OCI-M2 (cell line): ENCODE data around the gene ABO.
"Not testable (repeated sequence)": the region's sequence is repeated elsewhere in the genome, so short reads cannot be mapped to it uniquely, and the experiment has no call there.

Experiments used
- DNase-seq: peaks from one replicate; lab custom pipeline; 2025; ENCODE audit not compliant: unreplicated experiment; lab: John Stamatoyannopoulos, UW

Gene ABO

DNA sequence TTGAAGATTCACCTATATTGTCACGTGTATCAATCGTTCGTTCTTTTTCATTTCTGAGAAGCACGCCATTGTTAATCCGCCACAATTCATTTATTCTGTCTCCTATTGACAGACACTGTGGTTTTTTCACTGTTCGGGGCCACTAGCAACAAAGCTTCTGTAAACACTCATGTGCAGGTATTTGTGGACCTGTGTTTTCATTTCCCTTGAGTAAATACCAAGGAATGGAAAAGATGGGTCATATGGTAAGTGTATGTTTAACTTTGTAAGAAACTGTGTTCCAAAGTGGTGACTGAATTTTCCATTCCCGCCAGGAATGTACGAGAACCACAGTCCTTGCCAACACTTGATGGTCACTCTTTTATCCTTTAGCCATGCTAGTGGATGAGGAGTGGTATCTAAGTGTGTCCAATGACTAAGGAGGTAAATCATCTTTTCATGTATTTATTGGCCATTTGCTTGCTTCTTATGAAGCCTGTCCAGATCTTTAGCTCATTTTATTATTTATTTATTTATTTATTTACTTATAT, 10.7 kb downstream of the ABO start:
- no peak for DNase-seq

DNA sequence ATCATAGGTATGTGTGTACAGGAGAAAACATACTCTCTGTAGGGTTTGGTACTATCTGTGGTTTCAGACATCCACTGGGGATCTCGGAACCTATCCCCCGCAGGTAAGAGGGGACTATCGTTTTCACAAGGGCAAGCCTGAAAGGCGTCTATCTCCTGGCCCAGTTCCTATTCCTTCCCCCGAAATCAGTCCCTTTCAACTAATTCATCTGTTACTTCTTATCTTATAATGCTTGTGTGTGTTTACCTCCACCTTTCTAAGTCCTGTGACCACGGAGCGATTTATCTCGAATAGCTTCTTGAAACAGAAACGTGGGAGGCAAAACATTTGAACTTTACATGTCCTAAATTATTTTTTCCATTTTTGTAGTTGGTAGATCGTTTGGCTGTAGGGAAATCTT, 11.4 kb downstream of the ABO start:
- no peak for DNase-seq

DNA sequence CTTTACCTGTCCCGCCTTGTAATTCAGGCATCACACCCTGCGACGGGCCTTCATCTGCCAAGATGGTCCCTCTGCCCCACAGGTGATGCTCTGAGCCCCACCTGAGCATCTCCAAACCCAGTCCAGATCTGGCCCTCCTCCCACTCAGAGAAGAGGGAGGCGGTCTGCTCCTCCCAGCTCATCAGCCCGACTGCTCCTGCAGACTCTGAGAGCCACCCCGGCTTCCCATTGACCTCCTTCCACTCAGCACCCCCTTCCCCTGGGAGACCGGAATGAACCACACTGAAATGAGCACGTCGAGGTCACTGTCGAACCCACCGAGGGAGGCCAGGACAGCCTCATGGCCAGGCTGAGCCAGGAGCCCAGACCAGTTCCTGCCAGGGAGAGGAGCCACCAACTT, 12.8 kb downstream of the ABO start:
- DNase-seq = no peak

DNA sequence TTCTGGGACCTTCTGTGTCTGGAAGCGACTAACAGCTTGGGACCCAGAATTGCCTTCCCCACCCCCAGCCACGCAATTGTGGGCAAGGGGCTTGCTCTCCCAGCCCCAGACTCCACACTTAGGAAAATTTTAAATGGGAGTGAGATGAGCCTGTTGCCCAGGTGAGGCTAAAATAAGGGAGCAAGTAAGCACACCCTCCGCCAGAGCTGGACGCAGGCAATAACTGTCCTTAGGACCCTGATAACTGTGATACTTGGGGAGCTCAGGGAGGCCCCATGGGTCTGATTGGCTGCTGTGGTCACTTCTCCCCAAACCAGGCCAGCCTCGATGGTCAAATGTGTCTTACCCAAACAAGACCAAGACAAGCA, 13.3 kb downstream of the ABO start:
- DNase-seq = no peak

DNA sequence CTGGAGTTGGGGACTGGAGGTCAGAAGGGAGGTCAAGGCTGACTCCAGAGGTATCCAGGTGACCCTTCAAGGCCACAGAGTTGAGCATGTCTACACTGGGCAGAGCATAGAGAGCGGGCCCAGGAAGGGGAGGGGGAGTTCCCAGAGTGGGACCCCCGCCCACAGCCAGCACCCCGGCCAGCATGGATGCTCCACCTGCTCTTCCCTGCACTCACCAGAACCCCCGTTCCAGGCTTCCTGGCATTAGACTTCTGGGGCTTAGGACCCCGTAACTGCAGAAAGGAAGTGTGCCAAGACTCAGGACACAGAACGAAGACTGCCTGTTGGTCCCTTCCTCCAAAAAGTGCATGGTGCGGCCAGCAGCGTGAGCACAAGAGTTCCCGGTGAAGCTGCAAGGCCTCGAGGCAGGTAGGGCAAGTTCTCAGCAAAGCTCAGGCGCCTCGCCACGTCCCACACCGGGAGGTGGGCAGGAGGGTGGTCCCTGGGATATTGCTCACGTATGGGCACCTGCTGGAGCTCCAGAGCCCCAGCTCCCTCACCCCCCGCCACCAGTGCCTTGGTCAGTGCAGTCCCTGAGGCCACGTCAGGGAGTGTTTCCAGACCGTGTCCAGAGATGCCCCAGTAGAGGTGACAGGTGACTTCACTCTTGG, 13.8 kb downstream of the ABO start:
- no peak for DNase-seq

DNA sequence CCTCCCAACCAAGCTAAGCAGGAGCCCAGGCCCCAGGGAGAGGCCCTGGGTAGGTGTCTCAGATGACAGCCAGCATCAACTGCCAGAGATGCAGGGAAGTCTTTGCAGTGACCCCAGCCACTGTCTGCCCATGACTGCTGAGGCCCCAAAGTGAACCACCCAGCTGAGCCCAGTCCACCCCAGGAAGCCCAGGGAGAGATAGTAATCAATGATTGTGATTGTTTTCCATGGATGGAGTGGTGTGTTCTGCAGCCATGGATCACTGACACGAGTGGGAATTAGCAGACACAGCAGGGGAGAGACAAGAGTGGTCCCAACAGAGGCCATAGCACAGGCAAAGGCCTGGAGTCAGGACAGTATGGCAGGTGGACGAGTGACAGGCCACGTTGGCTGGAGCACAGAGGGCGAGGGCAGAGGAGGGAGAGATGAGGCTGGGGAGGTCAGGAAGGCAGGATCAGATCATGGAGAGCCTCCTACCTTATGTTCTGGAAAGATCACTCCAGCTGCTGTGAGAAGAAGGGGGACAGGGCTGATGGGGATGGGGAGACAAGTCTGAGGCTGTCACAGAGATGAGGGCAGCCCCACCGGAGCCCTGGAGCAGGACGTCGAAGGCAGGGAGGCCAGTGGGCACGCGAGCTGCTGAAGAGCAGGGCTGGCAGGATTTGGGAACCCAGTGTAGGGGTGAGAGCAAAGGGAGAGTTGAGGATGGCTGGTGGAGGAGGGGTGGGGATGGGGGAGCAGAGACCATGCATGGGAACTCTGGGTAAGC, 14.5 kb downstream of the ABO start:
- no peak for DNase-seq

DNA sequence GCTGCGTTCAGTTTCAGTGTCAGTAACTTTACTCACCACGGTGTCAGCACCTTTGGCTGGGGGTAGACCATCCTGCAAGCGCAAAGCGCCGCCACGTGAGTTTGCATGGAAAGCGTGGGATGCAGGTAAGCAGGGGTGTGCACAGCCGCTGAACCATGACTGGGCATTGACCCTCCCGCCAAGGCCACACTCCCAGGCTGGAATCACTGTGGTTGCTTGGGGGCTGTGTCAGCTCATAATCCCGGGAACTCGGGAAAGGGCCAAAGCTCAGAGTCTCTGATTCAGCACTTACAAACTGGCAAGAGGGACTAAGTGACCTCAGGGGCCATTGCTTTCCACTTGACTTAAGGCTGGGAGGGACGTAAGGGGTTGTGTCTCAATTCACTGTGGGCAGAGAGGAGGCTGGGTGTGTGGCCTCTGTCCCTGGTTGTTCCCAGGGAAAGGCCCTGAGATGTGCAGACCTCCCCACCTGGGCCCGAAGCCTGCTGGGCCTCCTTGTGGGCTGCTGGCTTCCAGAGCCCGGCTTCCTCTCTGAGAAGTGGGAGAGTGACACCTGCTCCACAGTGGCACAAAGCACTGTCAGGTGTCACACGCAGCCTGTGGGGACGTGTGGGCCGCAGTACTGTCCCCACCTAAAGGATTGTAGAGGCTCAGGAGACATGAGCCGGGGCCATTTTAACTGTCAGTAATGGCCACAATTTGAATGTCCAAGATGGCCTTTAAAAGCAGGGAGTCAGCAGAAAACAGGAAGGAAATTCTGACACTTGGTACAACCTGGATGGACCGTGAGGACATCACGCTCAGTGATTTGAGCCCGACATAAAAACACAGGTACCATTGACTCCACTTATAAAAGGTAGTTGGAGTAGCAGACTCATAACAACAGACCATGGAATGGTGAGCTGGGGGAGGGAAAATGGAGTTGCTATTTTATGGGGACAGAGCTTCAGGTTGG, 16.7 kb downstream of the ABO start:
- DNase-seq = no peak

DNA sequence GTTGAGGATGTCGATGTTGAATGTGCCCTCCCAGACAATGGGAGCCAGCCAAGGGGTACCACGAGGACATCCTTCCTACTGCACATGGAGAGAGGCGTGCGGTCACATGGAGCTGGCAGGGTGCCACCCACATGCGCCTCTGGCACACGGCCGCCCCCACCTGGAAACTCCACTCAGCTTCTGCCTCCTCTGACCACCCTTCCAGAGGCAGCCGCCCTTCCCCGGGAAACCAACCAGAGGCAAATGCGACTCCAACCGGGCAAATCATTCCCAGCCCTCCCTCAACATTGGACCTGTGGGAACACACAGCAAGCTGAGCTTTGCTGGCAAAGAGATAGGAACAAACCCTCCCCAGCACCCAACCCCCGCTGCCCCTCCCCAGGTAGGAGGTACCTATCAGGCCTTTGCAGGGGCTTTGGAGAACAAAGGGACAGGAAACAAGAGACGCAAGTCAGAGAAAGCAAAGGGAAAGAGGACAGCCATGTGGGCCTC, 17.5 kb downstream of the ABO start:
- no peak for DNase-seq

DNA sequence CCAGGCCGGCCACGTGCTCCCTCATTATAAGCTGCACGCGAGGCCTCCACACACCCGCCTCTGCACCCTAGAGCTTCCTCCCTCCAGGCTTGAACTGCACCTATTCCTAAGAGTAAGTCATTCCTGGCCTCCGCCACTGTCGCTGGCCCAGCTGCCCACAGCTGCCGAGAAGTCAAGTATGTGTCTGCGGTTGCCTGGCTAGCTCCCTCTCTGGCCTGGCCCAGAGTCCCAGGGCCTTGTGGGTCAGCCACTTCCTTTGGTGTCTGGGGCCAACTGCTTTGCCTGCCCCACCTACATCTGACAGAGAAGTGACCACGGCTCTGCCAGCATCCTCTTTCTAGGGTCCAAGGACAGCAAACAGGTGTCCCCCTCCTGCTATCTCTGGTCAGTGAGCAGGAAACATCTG, 18.3 kb downstream of the ABO start:
- DNase-seq = no peak

DNA sequence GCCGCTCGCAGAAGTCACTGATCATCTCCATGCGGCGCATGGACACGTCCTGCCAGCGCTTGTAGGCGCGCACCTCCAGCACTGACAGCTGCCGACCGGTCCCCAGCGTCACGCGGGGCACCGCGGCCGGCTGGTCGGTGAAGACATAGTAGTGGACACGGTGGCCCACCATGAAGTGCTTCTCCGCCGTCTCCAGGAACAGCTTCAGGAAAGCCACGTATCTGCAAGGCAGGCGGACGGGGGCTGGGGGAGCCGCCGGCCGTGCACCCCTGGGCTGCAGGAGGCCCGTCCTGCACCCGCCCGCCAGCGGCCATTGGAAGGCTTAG, 18.9 kb downstream of the ABO start:
- no peak for DNase-seq

DNA sequence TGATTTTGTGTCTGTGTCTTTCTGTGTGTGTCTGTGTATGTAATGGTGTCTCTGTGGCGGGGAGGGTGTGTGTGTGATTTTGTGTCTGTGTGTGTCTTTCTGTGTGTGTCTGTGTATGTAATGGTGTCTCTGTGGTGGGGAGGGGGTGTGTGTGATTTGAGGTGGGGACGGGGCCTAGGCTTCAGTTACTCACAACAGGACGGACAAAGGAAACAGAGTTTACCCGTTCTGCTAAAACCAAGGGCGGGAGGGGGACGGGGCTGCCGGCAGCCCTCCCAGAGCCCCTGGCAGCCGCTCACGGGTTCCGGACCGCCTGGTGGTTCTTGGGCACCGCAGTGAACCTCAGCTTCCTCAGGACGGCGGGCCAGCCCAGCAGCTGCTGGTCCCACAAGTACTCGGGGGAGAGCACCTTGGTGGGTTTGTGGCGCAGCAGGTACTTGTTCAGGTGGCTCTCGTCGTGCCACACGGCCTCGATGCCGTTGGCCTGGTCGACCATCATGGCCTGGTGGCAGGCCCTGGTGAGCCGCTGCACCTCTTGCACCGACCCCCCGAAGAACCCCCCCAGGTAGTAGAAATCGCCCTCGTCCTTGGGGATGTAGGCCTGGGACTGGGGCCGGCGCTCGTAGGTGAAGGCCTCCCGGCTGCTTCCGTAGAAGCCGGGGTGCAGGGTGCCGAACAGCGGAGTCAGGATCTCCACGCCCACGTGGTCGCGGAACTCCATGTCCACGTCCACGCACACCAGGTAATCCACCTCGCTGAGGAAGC, 19.4 kb downstream of the ABO start:
- no peak for DNase-seq

DNA sequence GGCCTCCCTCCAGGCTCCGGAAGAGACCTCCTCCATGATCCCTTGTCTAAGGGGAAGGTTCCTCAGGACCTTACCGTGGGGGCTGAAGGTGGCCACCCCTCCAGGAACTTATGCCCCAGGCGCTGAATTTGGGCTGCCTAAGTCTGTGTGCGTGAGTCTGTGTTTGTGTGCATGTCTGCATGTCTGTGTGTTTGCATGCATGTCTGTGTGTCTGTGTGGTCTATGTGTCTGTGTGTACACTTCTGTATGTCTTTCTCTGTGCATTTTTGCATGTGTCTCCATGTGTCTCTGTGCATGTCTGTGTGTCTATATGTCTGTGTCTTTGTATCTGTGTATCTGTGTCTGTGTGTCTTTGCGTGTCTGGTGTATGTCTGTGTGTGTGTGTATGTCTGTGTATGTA, 20.5 kb downstream of the ABO start:
- no peak for DNase-seq

DNA sequence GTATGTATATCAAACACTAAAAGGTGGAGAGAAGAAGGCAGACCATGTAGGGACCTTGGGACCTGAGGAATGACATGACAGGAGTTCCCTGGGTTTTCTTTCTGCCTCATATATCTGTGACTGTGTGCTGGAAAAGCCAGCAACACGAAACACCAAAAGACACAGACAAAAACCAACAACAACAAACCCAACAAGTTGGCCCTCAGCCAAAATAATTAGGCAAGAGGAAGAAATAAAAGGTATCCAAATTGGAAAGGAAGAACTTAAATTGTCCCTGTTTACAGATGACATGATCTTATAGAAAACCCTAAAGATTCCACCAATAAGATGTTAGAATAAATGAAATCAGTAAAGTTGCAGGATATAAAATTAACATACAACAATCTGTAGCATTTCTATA, 21.7 kb downstream of the ABO start:
- DNase-seq = no peak

DNA sequence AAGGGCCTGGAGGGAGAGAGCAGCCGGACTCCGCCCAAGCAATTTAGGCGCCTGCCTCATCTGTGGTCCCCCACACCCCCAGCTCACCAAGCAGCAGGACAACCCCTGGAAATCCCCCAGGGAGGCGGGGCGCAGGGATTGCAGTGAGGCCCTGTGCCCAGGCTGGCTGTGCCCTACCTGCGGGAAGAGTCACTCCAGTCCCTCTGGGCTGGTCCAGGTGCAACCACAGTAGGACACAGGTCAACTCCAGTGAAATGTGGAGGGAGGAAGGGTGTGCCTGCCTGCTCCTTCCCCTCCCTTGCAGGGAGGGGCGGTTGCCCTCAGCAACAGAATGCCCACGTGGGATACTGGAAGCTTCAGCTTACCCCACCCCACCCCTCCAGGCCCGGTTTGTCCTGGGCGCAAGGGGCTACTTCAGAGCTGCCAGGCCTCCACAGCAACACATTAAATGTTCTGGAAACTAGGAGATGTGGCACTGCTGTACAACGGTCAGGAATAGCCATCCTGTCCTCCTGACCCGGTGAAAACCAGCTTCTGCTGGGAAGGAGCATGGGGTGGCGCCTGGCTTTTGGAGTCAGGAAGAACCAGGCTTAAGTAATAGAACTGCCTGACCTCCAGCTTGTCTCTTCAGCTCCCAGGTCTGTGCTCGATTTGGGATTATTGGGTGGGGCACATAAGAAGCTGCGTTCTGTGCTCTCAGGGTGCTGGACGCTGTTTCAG, 22.5 kb downstream of the ABO start:
- DNase-seq = no peak

DNA sequence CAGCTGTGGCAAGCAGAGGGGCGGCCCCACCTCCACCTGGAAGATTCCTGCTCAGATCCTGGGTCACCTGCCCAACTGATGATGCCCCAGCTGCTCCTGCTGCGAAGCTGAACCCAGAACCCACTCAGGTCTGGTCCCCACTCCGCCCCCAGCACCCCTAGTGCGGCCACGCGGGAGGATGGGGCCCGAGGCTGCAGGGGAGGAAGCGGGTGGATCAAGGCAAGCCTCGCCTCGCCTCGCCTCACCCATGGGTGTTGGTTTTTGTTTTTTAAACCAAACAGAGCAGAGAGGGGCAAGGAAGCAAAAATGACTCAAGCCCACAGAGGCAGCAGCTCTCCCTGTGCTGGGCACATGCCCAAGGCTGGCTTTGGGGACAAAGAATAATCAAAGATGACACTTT, 23.2 kb downstream of the ABO start:
- DNase-seq = no peak

DNA sequence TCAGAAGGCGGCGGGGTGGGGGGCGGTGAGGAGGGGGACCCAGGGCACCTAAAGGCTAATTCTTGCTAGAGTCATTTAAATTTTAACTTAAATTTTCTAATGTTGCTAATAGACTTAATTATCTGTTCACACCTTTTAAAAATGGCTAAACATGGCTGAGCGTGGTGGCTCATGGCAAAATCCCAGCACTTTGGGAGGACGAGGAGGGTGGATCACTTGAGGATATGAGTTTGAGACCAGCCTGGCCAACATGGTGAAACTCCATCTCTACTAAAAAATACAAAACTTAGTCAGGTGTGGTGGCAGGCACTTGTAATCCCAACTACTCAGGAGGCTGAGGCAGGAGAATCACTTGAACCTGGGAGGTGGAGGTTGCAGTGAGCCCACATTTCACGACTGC, 23.8 kb downstream of the ABO start:
- DNase-seq = not testable (repeated sequence)

DNA sequence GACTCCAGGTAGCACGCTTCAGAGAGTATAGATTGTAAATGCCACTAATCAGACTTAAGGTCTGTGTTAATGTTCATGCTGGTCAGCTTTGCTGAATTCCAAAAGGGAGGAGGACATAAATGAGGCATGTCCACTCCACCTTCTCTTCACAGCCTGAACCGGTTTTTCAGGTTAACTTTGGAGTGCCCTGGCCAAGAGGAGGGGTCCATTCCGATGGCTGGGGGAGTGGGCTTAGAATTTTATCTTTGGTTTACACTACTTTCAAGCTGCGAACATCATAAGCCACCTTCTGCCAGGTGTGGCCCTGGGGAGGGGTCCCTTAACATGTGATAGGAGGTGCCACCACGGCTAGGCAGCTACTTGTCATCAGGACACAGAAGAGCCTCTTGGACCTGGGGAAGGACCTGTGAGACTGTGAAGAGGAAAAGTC, 24.2 kb downstream of the ABO start:
- no peak for DNase-seq

DNA sequence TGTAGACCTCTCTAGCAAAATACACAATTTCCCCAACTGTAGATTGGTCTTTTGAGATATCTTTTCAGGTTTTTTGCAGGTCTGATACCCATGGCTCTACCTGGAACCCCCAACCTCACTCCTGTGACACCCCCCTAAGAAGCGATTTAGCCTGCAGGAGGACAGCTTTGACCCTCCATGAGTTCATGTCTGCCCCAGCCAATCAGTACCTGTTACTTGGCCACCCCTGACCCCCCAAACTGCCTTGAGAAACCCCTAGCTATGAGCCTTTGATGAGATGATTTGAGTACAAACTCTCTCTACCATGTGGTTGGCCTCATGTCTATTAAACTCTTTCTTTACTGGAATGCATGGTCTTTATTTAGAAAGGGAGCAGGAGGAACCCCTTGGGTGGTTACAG, 25.7 kb downstream of the ABO start:
- no peak for DNase-seq

DNA sequence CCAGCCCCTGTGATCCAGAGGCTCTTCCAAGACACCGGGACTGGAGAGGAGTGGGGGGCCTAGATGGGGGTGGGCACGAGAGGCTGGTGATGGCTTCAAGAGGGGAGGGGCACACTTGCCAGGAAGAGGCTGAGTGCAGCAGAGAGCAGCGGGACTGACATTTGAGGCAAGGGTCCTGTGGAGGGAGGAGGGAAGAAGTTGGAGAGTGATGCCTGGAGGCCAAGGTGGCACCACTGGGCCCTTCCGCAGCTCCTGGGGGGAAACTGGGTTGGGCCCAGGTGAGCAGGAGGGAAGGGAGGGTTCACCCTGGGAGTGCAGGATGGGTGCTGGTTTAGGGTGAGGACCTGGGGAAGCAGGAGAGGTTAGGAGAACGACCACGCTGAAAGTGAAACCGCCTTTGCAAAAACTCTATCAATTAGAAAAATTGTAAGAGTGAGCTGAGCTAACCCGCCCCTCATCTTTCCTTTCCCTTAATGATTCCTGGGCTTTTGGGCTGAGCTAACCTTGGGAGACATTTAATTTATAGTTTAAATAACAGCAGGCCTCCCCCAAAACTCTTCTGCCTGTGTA, 26.2 kb downstream of the ABO start:
- no peak for DNase-seq

DNA sequence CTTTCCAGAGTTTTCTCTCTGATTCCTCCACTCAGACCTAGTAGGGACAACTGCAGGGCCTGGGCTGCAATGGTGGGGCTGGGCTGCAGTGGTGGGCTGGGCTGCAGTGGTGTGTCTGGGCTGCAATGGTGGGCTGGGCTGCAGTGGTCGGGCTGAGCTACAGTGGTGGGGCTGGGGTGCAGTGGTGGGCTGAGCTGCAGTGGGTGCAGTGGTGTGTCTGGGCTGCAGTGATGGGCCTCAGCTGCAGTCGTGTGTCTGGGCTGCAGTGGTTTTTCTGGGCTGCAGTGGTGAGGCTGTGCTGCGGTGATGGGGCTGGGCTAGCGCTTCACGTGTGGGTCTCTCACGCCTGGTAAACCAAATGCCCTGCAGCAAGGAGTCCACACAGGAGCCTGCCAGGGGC, 27.4 kb downstream of the ABO start:
- no peak for DNase-seq
